UCSD-AML1 (cell line): ENCODE results near the gene AHCY.
"Not testable (repeated sequence)": the region's sequence is repeated elsewhere in the genome, so short reads cannot be mapped to it uniquely, and the experiment has no call there.

Source experiments
- DNase-seq: peaks from one replicate; lab custom pipeline; 2025; ENCODE audit not compliant: unreplicated experiment; lab: John Stamatoyannopoulos, UW

The AHCY gene

GRCh38 chr20:34262488-34263288 is 40.5 kb downstream of the AHCY start:
- no peak for DNase-seq

- DNase-seq, result no peak
Observed at GRCh38 chr20:34260208-34260942, 42.8 kb downstream of the AHCY start.

- no peak for DNase-seq
Observed at GRCh38 chr20:34256629-34257124, 46.5 kb downstream of the AHCY start.

- DNase-seq, result no peak
Observed at GRCh38 chr20:34254979-34255378, 48.2 kb downstream of the AHCY start.

DNA sequence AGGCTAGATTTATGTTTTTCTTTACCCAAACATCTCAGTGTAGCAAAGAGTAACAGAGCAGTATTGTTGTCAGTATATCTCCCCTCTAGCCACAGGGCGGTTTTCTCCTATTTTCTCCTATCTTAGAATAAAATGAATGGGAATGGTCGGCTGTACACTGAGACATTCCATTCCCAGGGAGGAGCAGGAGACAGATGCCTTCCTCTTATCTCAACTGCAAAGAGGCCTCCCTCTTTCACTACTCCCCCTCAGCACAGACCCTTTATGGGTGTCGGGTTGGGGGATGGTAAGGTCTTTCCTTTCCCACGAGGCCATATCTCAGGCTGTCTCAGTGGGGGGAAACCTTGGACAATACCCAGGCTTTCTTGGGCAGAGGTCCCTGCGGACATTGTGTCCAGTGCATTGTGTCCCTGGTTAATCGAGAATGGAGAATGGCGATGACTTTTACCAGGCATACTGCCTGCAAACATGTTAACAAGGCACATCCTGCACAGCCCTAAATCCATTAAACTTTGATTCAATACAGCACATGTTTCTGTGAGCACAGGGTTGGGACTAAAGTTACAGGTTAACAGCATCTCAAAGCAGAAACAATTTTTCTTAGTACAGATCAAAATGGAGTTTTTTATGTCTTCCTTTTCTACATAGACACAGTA is 50.6 kb downstream of the AHCY start:
- not testable (repeated sequence) for DNase-seq

DNA sequence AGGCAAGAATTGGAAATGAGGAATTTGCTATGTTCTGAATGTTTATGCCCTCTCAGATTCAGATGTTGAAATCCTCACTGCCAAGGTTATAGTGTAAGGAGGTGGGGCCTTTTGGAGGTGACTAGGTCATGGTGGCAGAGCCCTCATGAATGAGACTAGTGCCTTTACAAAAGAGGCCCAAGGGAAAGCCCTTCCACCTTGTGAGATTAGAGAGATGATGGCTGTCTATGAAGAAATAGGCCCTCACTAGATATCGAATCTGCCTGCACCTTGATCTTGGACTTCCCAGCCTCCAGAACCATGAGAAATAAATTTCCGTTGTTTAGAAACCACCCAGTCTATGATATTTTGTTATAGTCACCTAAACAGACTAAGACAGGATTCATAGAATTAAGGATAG is 51.5 kb downstream of the AHCY start:
- no peak for DNase-seq

- no peak for DNase-seq
Observed at GRCh38 chr20:34250005-34250404, 53.1 kb downstream of the AHCY start.

- DNase-seq, result no peak
Observed at GRCh38 chr20:34249291-34249690, 53.9 kb downstream of the AHCY start.

DNA sequence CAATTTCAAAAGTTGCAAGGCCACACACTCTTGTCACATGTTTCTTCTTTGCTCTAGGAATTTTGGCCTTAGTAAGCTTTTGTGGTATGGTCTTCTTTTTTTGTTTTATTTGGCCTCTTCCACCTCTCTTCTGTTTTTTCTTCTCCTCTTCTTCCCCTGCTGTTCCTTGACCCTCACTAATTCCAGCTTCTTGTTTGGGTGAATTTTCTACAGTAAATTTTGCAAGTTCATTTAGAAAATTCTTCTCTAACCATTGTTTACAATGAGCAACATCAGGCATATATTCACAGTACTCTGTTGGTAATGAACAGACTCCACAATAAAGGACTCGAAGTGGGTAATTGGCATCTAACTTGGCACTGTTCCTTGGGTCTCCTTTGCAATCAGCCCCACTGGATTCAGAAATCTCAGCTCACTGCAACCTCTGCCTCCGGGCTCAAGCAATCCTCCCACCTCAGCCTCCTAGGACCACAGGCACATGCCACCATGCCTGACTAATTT is 57.0 kb downstream of the AHCY start:
- no peak for DNase-seq

GRCh38 chr20:34243377-34243776 is 59.8 kb downstream of the AHCY start:
- DNase-seq, result no peak

DNA sequence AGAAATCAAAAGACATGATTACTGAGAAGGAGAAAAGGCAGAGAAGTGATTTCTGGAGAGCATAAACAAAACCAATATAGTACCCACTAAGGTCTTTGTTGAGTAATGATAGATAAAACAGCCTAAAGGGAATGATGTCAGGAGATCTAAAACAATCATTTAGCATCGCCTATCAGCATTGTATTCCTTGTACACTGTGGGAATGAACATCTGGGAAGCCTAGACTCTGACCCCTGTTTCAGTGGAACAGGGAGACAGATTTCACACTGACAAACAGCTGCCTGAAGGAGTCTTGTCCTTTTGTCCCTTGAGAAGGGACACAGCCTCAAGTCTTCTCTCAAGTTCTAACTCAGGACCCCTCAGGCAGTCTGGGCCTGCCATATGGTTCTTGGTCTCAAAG is 60.3 kb downstream of the AHCY start:
- no peak for DNase-seq

DNA sequence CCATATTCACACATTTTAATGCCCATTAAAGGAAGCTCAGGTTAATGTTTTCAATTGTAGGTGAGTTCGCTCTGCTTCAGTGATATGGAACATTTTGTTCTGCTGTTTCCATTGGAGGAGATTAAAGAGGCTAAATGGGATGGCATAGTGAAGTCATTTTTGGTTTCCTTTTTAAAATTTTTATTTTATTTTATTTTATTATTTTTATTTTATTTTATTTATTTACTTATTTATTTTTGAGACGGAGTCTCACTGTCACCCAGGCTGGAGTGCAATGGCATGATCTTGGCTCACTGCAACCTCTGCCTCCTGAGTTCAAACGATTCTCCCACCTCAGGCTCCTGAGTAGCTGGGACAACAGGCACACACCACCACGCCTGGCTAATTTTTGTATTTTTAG is 61.1 kb downstream of the AHCY start:
- DNase-seq, result not testable (repeated sequence)

DNA sequence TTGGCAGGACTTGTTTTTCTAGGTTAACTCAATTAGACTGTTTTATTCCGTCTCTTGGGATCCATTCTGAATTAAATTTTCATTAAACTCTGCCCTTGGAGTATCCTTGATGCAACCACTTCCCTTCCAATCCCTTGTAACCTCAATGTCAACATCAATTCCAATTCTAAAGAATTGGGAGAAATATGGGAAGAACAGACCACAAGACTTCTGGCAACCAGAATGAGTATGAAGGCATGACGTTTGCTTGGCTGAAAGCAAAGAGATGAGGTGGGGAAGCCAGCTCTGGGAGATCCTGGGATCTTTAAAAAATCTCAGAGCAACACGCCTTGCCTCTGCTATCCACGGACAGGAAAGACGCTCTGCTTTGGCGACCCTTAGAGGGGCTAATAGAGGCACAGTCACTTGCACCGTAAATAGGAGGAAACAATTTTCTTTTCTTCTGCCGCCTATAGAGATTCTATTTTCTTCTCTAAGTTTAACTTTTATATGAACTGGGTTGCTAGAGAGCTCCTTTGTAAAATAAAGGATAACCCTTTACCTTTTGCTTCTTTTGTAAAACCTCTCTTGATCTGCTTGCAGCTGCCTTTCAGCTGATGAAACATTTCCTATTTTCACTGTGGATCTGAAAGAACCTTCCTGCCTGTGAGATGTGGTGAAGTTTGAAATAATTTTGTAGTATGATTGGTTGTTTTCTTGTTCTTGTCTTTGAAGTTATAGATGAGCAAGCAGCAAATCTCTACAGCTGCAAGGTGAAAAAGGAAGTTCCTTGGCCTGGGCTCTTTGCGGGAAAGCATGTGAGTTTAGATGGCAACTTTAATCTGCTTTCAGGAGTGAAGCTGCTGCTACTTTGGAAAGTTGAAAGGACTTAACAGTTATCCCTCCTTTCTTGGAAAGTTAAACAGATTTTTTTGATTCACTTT is 62.2 kb downstream of the AHCY start, which contains the start of gene ASIP:
ASIP (plus strand) TSS at position 731 of the 923 bp plus-strand sequence. CDS start 18,952 bp downstream, outside the sequence.
- no peak for DNase-seq

GRCh38 chr20:34240121-34240520 is 63.0 kb downstream of the AHCY start:
- DNase-seq, result no peak

DNA sequence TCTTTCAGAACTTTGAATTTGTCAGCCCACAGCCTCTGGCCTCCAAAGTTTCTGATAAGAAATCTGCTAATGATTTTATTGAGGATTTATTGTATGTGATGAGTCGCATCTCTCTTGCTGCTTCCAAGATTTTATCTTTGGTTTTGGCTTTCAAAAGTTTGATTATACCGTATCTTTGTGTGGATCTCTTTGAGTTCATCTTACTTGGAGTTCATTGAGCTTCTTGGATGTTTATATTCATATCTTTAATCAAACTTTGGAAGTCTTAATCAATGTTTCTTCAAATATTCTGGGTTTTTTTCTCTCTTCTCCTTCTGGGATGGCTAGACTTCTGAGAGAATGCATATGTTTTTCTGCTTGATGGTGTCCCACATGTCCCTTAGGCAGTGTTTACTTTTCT is 65.2 kb downstream of the AHCY start:
- no peak for DNase-seq

DNA sequence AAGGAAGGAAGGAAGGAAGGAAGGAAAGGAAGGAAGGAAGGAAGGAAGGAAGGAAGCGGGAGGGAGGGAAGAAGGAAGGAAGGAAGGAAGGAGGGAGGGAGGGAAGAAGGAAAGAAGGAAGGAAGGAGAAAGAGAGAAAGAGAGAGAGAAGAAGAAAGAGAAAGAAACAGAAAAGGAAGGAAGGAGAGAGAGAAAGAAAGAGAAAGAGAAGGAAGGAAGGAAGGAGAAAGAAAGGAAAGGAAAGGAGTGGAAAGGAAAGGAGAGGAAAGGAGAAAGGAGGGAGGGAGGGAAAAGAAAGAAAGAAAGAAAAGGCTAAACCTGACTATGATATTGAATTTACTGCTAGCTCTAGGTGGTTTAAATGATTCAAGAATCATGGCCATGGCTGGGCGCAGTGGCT is 67.3 kb downstream of the AHCY start:
- DNase-seq, result no peak

DNA sequence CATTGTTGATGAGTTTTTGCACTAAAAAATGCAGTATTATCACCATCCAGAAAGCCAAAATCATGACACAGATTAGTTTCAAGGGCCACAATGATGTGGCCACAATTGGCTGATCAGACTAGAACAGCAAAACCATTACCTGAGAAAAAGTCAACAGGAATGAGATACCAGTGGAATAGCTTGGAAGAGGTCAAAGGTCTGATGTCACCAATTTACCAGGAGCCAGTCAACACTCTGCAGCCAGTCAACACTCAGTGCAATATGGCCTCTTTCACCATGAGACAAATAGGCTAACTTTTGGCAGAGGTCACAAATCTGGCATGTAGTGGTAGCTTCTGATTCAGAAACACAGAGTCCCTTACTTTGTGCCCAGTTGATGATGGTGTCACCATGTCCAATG is 69.5 kb downstream of the AHCY start:
- DNase-seq, result no peak

GRCh38 chr20:34232494-34233087 is 70.6 kb downstream of the AHCY start:
- no peak for DNase-seq

- no peak for DNase-seq
Observed at GRCh38 chr20:34231634-34232033, 71.5 kb downstream of the AHCY start.
